OCI-LY3 (cell line): ENCODE results near the gene SNCG.
"Not testable (repeated sequence)": the region's sequence is repeated elsewhere in the genome, so short reads cannot be mapped to it uniquely, and the experiment has no call there.

ENCODE experiments used
- H2AFZ ChIP-seq: fragments of 200-600, 300-600 bp; shearing (Covaris generic); 2 replicates; pipeline ENCODE4 v1.6.0; 2014; ENCODE audit warnings: antibody characterized with exemption, low read depth, low read length
- H3K27ac ChIP-seq: fragments of 200-600, 300-600 bp; sonication (generic); 2 replicates; pipeline ENCODE4 v1.5.1; 2014; ENCODE audit warnings: mild to moderate bottlenecking, low read length, moderate library complexity, mixed read lengths
- H3K27me3 ChIP-seq: fragments of 200-600, 300-600 bp; sonication (generic); 2 replicates; pipeline ENCODE4 v1.6.1; 2014; ENCODE audit warnings: low read depth, low read length, mixed read lengths
- H3K36me3 ChIP-seq: fragments of 200-600, 300-600 bp; sonication (generic); replicated peaks from 2 replicates; pipeline ENCODE3; 2014; ENCODE audit warnings: low read depth, low read length, mixed read lengths
- H3K4me1 ChIP-seq: fragments of 300-600, 200-600 bp; sonication (generic); 2 replicates; pipeline ENCODE4 v1.6.1; 2014; ENCODE audit warnings: low read length, mixed read lengths
- H3K4me2 ChIP-seq: fragments of 200-600, 300-600 bp; sonication (generic); 2 replicates; pipeline ENCODE4 v1.6.1; 2014; ENCODE audit warnings: low read length, mixed read lengths
- H3K4me3 ChIP-seq: fragments of 300-600, 200-600 bp; sonication (generic); 2 replicates; pipeline ENCODE4 v1.5.1; 2014; ENCODE audit warnings: antibody characterized with exemption, mild to moderate bottlenecking, low read length, moderate library complexity
- H3K79me2 ChIP-seq: fragments of 300-600, 200-600 bp; shearing (Covaris generic); 2 replicates; pipeline ENCODE4 v1.6.1; 2014; ENCODE audit warnings: mild to moderate bottlenecking, low read length, mixed read lengths
- H3K9ac ChIP-seq: fragments of 300-600, 200-600 bp; shearing (Covaris generic); 2 replicates; pipeline ENCODE4 v1.6.0; 2014; ENCODE audit warnings: mild to moderate bottlenecking, low read length, moderate library complexity
- H3K9me3 ChIP-seq: fragments of 200-600, 300-600 bp; shearing (Covaris generic); 2 replicates; pipeline ENCODE4 v1.6.1; 2014; ENCODE audit warnings: low read length, mixed read lengths; ENCODE audit not compliant: insufficient read depth
- H4K20me1 ChIP-seq: fragments of 200-600, 300-600 bp; sonication (generic); 2 replicates; pipeline ENCODE4 v1.6.1; 2016; ENCODE audit warnings: low read length, mixed read lengths; ENCODE audit not compliant: insufficient read depth
- CTCF ChIP-seq: fragments of 200-600, 300-600 bp; sonication (generic); IDR thresholded peaks from 2 replicates; pipeline ENCODE4 v1.5.1; 2014; ENCODE audit warnings: antibody characterized with exemption, low read length, low read depth
- EZH2phosphoT487 ChIP-seq: fragments of 200-600 bp; shearing (Covaris generic); IDR thresholded peaks from 2 replicates; pipeline ENCODE4 v1.6.1; 2018; ENCODE audit warnings: antibody characterized with exemption, mixed run types, low read depth

The SNCG gene

GRCh38 chr10:86976362-86977056 lies 18.1 kb downstream of the SNCG start:
- H2AFZ ChIP-seq, result no peak overlapping the region
- peaks cover 7% of the 10 kb centered on the region for H3K4me1 ChIP-seq
- H4K20me1 ChIP-seq, result no peaks in the 10 kb centered on the region
- H3K79me2 ChIP-seq, result 0 out of 2 replicates have a peak, but pooled peaks cover 2% of the 10 kb centered on the region
- H3K9ac ChIP-seq, result no peak overlapping the region
- H3K27me3 ChIP-seq, result no peaks in the 10 kb centered on the region
- no peaks in the 10 kb centered on the region for H3K9me3 ChIP-seq
- no peaks in the 10 kb centered on the region for H3K36me3 ChIP-seq
- H3K27ac ChIP-seq, result no peak overlapping the region
- no peak overlapping the region for H3K4me2 ChIP-seq
- TF ChIP-seq CTCF (no peak), EZH2phosphoT487 (no peak)
- H3K4me3 ChIP-seq, result no peak overlapping the region

GRCh38 chr10:86978457-86978856 lies 20.1 kb downstream of the SNCG start:
- H2AFZ ChIP-seq, H3K9ac ChIP-seq, H3K27me3 ChIP-seq, H3K4me2 ChIP-seq, H3K9me3 ChIP-seq, H3K79me2 ChIP-seq, H3K27ac ChIP-seq, H3K36me3 ChIP-seq, H3K4me1 ChIP-seq, H3K4me3 ChIP-seq, H4K20me1 ChIP-seq: not testable (repeated sequence)

GRCh38 chr10:86979296-86979818 lies 21.0 kb downstream of the SNCG start:
- Histone ChIP-seq H3K79me2 (no peaks in the 10 kb centered on the region), H3K27me3 (no peaks in the 10 kb centered on the region), H3K9me3 (no peaks in the 10 kb centered on the region), H3K27ac (no peak overlapping the region), H3K4me2 (no peak overlapping the region), H2AFZ (no peak overlapping the region), H3K36me3 (no peaks in the 10 kb centered on the region), H3K4me3 (no peak overlapping the region), H4K20me1 (no peaks in the 10 kb centered on the region), H3K9ac (no peak overlapping the region), H3K4me1 (peaks cover 7% of the 10 kb centered on the region)
- TF ChIP-seq EZH2phosphoT487, result no peak
- TF ChIP-seq CTCF, result no peak

GRCh38 chr10:86979977-86980448 lies 21.6 kb downstream of the SNCG start:
- H3K9ac ChIP-seq, result no peak overlapping the region
- no peaks in the 10 kb centered on the region for H3K27me3 ChIP-seq
- TF ChIP-seq CTCF (no peak), EZH2phosphoT487 (no peak)
- H4K20me1 ChIP-seq, result no peaks in the 10 kb centered on the region
- H3K36me3 ChIP-seq, result no peaks in the 10 kb centered on the region
- H2AFZ ChIP-seq, result no peak overlapping the region
- H3K4me2 ChIP-seq, result no peak overlapping the region
- peaks cover 7% of the 10 kb centered on the region for H3K4me1 ChIP-seq
- no peaks in the 10 kb centered on the region for H3K9me3 ChIP-seq
- H3K79me2 ChIP-seq, result no peaks in the 10 kb centered on the region
- H3K27ac ChIP-seq, result no peak overlapping the region
- no peak overlapping the region for H3K4me3 ChIP-seq

- not testable (repeated sequence) for H3K4me2 ChIP-seq, H3K79me2 ChIP-seq, H3K4me1 ChIP-seq, H3K27ac ChIP-seq, H3K4me3 ChIP-seq, H4K20me1 ChIP-seq, H3K27me3 ChIP-seq, H3K36me3 ChIP-seq, H2AFZ ChIP-seq, H3K9me3 ChIP-seq, H3K9ac ChIP-seq
Measured at GRCh38 chr10:86981020-86981419, 22.6 kb downstream of the SNCG start.
